A172 (cell line): Measurements from ENCODE around the gene GCK. TPM values are rescaled to one million over a fixed set of nuclear protein-coding genes. Genes with fewer than 3 reads are reported as not detected.
A peak's percentile ranks its signal among the peaks of the same experiment; 100 is the strongest.
"Not testable (repeated sequence)": the region's sequence is repeated elsewhere in the genome, so short reads cannot be mapped to it uniquely, and the experiment has no call there.

ENCODE experiments used
- DNase-seq: peaks from one replicate; pipeline ENCODE4 v3.0.0-alpha.2; 2015; ENCODE audit warnings: low spot score
- total RNA-seq: library from RNA; depleted of rRNA; stranded (reverse); fragments of >200 nt; shearing (Covaris generic); gene quantifications from 2 replicates; pipeline ENCODE4 v1.2.3, GENCODE V29; 2014

GCK gene
- total RNA-seq, 1 experiment from 2014 or later, result not detected

DNA sequence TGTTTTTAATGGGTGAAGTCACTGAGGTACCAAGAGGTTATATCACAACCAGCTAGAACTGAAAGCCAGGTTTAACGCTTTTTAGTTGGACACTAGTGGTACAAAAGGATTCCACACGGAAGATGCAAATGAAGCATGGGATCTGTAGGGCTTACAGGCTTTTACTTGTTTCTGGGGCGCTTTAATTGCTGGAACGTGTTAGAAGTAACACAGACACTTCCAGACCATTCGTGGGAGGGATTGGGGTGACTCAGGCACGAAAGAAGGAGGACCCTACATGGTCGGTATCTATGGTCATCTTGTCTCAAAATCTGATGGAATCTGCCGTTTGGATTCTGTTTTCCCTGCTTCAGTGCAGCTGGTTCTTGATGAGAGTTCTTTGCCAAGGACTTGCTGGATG lies 12.6 kb upstream of the GCK start:
- DNase-seq, result no peak

- peak; percentile 97 for DNase-seq
Observed at GRCh38 chr7:44200699-44201461, 11.6 kb upstream of the GCK start, which contains the start of gene YKT6. YKT6 (plus strand) TSS chr7:44200978; CDS start chr7:44201136, 158 bp downstream.

DNA sequence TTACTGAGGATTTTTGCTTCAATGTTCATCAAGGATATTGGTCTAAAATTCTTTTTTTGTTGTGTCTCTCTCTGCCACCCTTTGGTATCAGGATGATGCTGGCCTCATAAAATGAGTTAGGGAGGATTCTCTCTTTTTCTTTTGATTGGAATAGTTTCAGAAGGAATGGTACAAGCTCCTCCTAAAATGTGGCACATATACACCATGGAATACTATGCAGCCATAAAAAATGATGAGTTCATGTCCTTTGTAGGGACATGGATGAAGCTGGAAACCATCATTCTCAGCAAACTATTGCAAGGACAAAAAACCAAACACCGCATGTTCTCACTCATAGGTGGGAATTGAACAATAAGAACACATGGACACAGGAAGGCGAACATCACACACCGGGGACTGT lies 10.9 kb upstream of the GCK start:
- DNase-seq, result not testable (repeated sequence)

DNA sequence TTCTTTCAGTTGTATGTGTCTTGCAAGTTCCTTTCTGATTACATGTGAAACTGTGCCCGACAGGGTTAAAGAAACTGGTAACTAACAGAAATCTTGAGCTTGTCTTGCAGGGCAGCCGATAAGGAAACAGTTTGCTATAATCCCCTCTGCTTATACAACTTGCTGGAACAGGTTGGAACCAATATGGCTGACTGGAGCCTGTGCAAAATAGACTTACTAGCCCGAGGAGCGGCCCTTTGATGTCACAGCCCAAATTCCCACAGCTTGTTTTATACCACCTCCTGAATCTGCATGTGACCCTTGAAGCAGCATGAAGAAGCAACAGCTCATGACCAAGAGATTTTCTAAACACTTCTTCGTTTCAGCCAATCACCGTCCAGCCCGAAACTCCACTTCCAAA lies 8.2 kb upstream of the GCK start:
- DNase-seq, result no peak

- peak; percentile 73 for DNase-seq
Observed at GRCh38 chr7:44196450-44196872, 7.2 kb upstream of the GCK start.

- no peak for DNase-seq
Observed at GRCh38 chr7:44195889-44196288, 6.7 kb upstream of the GCK start.

GRCh38 chr7:44194562-44195145 lies 5.4 kb upstream of the GCK start:
- DNase-seq, result no peak

- DNase-seq, result peak; percentile 65
Observed at GRCh38 chr7:44194069-44194468, 4.8 kb upstream of the GCK start.

DNA sequence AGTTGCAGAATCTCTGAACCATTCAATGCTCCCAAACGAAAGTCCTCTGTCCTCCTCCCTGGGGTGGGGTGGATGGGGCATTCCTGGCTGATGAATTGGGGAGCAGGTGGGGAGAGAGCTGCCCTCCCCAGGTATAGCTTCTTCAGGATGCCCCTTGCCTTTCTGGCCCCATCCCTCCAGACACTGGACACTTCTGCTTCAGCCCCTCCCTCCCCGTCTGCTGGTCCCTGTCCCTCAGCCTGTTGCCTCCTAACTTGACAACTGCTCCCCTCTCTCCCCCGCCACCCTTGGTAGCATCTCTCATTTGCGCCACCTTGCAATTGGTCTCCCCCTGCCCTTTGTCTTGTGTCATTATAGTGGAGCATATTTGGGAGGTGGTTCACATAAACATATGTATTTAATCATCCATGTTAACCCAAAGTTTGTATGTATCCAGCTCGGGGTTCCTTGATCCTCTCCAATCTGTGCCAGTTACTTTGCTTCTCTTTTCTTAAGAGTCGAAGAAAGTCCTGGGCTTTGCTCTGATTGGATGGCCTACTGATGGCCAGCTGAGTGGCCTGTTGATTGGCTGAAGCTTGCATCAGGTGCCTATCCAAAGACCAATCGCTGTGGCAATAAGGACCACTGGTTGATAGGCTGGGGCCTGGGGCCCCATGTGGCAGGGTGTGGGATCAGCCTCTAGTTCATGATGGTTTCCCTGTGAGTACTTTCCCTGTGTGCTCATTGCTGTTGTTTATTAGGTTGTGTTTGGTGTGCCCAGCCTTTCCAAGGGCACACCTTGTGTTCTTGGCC lies 4.0 kb upstream of the GCK start:
- no peak for DNase-seq

- DNase-seq, result no peak
Observed at GRCh38 chr7:44191171-44191570, 1.9 kb upstream of the GCK start.

GRCh38 chr7:44189993-44190872 lies 994 bp upstream of the GCK start:
- no peak for DNase-seq

GRCh38 chr7:44188480-44189225 lies 586 bp downstream of the GCK start:
- DNase-seq, result no peak

- no peak for DNase-seq
Observed at GRCh38 chr7:44187636-44188416, 1.4 kb downstream of the GCK start.

DNA sequence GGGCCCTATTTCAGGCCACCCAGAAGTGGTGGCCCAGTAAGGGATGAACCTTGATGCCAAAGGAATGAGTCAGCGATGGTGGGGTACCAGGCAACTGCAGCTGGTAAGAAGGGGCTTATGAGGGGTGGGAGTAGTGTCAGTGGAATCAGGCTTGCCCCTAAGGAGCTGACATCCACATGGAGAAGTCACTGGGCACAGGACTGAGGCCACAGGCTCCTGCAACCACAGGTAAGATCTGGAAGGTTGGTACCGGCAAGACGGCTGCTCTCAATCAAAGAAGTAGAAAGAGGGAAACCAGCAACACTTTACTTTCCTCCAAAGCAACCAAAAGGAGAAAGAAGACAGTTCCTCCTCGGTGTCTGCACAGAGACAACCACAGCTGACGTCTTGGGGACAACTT lies 2.5 kb downstream of the GCK start:
- DNase-seq, result no peak

DNA sequence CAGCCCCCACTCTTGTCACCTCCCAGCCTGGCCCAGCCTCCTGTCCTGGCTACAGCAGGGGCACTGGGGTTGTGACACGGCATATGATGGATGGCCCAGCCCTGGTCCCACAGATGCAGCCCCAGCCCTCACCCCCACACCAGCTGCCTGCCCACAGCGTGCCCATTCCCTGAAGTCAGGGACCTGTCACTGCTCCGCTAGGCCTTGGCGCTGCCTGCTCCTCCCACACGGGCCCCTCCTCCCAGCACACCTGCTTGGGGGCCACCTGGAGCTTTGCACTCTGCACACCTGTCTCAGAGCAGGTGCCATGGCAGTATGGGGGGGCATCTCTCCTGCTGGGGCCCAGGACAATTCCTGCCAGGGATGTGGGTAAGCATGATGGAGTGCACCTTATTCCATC lies 3.5 kb downstream of the GCK start:
- no peak for DNase-seq

GRCh38 chr7:44184873-44185446 lies 4.3 kb downstream of the GCK start:
- DNase-seq, result peak; percentile 41

DNA sequence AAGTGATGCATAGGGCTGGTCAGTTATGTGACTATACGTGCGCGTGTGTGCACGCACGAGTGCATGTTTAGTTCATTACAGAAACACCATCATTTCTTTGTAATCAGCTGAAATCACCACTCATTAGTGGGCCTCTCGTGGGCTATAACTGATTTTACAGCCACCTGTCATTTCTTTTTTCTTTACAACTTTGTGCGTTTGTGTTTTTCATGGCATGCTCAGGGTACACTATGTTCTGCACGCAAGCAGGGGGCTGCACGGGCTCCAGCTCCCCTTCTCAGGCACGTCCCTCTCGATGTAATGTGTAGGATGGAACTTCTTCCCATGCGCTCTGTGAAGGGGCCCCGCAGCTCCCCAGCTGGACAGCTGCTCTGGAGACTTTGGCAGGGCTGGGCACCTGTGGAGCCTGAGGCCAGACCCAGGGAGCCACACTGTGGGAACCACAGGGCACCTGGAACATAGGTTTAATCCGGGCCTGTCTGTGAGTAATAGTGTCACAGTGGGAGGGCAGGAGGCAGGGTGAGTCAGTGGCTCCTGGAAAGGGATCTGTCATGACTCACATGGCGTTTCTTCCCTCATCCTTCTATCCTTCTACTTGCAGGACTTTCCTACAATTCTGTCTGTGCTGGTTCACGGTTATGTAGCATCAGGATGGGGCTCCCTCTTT lies 4.9 kb downstream of the GCK start:
- DNase-seq, result peak; percentile 99

GRCh38 chr7:44183386-44183785 lies 5.9 kb downstream of the GCK start:
- DNase-seq, result no peak

GRCh38 chr7:44182827-44183226 lies 6.4 kb downstream of the GCK start:
- no peak for DNase-seq
